GM12878 (cell line): ENCODE data around the gene BCL11A.

ENCODE experiments used
- CHD2 ChIP-seq: IDR thresholded peaks from 2 replicates; pipeline ENCODE4 v1.6.1; 2011; ENCODE audit warnings: low read depth, low read length, improper control_type of control experiment, borderline replicate concordance
- CTCF ChIP-seq, 3 experiments: IDR thresholded peaks in 2 of 3; conservative IDR thresholded peaks in 1 of 3; 2 replicates each; pipeline ENCODE4 v1.5.1; 2011; ENCODE audit warnings: low read depth in 3 of 3, low read length in 3 of 3, mild to moderate bottlenecking in 3 of 3, control low read depth in 2 of 3, moderate library complexity in 2 of 3, inconsistent platforms in 1 of 3, mixed read lengths in 1 of 3; ENCODE audit not compliant: control insufficient read depth in 2 of 3, insufficient read depth in 1 of 3; ENCODE audit errors: extremely low read depth in 1 of 3
- POLR2A ChIP-seq: IDR thresholded peaks from 2 replicates; pipeline ENCODE4 v1.6.1; 2011; ENCODE audit warnings: low read depth, mild to moderate bottlenecking, low read length
- SPI1 ChIP-seq: IDR thresholded peaks from 2 replicates; pipeline ENCODE4 v1.6.1; 2011; ENCODE audit warnings: low read depth, mild to moderate bottlenecking, low read length, moderate library complexity, borderline replicate concordance; ENCODE audit not compliant: insufficient read depth
- ZNF274 ChIP-seq: IDR thresholded peaks from one replicate; pipeline ENCODE4 v1.8.0; 2011; ENCODE audit not compliant: insufficient read length, insufficient read depth
- ZNF687 ChIP-seq: fragments of 450-650 bp; IDR thresholded peaks from 2 replicates; pipeline ENCODE4 v1.6.1; 2017; ENCODE audit warnings: mild to moderate bottlenecking, moderate library complexity
- ZZZ3 ChIP-seq: IDR thresholded peaks from 2 replicates; pipeline ENCODE4 v1.6.1; 2011; ENCODE audit warnings: low read depth; ENCODE audit not compliant: control insufficient read depth, insufficient read length

GRCh38 chr2:60408811-60409530, 144.5 kb downstream of the BCL11A start:
- TF ChIP-seq ZNF687 (no peak), CTCF (IDR thresholded peaks at IDR 0.05 in 2 of 3, conservative IDR thresholded peaks at IDR 0.05 in 1 of 3; ENCODE audit: control insufficient read depth in 2 of 3, extremely low read depth in 1 of 3, insufficient read depth in 1 of 3, low read depth in 3 of 3, low read length in 3 of 3) (no peak), ZNF274 (no peak), SPI1 (no peak), ZZZ3 (no peak), POLR2A (no peak), CHD2 (no peak)
